Gastrocnemius medialis (tissue), 4 donors: ENCODE data around the gene SH2D2A.

Source experiments
- POLR2A ChIP-seq, 2 donors: fragments of 450-650 bp; IDR thresholded peaks; one replicate each; pipeline ENCODE4 v1.6.1; 2017; ENCODE audit warnings: antibody characterized with exemption in 2 of 2, mild to moderate bottlenecking in 2 of 2, moderate library complexity in 2 of 2
- TF ChIP-seq, protein P1 (sequence below), 5 experiments: fragments of 450-650 bp in 3 of 5; fragments of 200-600 bp in 2 of 5; sonication (generic) in 2 of 5; IDR thresholded peaks in 4 of 5; conservative IDR thresholded peaks in 1 of 5; 1 replicate in 4 of 5; 2 replicates in 1 of 5; pipeline ENCODE4 v1.5.1; 2016 to 2019; ENCODE audit warnings: antibody characterized with exemption in 5 of 5, mild to moderate bottlenecking in 3 of 5, moderate library complexity in 3 of 5

DNA sequence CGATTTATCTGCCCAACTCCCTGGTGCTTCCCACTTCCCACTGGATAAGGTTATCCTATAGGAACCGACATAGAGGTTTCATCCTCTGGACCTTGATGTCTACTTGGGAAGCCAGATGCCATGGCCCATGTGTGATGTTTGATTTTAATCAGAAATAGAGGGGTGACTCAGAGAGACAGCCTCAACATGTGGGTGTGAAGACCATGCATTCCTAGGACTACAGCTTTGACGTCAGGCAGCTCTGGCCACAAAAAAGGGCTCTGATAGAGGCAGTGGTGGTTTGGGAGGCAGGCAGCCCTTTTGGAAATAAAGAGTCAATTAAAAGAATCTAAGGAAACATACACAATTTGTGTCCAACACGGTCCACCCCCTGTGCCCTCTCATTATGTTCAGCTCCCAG is 5.2 kb upstream of the SH2D2A start:
- TF ChIP-seq, protein P1, sequence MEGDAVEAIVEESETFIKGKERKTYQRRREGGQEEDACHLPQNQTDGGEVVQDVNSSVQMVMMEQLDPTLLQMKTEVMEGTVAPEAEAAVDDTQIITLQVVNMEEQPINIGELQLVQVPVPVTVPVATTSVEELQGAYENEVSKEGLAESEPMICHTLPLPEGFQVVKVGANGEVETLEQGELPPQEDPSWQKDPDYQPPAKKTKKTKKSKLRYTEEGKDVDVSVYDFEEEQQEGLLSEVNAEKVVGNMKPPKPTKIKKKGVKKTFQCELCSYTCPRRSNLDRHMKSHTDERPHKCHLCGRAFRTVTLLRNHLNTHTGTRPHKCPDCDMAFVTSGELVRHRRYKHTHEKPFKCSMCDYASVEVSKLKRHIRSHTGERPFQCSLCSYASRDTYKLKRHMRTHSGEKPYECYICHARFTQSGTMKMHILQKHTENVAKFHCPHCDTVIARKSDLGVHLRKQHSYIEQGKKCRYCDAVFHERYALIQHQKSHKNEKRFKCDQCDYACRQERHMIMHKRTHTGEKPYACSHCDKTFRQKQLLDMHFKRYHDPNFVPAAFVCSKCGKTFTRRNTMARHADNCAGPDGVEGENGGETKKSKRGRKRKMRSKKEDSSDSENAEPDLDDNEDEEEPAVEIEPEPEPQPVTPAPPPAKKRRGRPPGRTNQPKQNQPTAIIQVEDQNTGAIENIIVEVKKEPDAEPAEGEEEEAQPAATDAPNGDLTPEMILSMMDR (IDR thresholded peaks at IDR 0.05 in 4 of 5, conservative IDR thresholded peaks at IDR 0.05 in 1 of 5), result no peak
- no peak for TF ChIP-seq POLR2A (IDR thresholded peaks at IDR 0.05)
